H1 (cell line): ENCODE data around the gene NLRP11. TPM values are rescaled to one million over a fixed set of nuclear protein-coding genes. Genes with fewer than 3 reads are reported as not detected.

Experiments
- polyA plus RNA-seq, 7 experiments: library from polyadenylated mRNA; depleted of rRNA in 3 of 7; stranded (reverse) in 5 of 7; unstranded in 2 of 7; fragments of >200 nt in 5 of 7; fragments of 200-250 nt in 2 of 7; gene quantifications; 1 replicate in 5 of 7; 2 replicates in 1 of 7; 4 replicates in 1 of 7; pipeline versions ENCODE4 v1.2.1 to v1.2.3, GENCODE V29; 2011 to 2013; ENCODE audit warnings: missing spikeins in 2 of 7, mixed read lengths in 2 of 7
- total RNA-seq: library from RNA; stranded (reverse); fragmentation: NEBNext Ultra II Directional; extraction: Animal tissue kit (Norgen Biotek cat#: 25700); gene quantifications from 2 replicates; pipeline ENCODE4 v1.2.1, GENCODE V29; 2021
- TF ChIP-seq, protein P1 (sequence below): IDR thresholded peaks from 2 replicates; pipeline ENCODE4 v1.6.1; 2011; ENCODE audit warnings: low read length, improper control_type of control experiment

Gene NLRP11
- total and polyA plus RNA-seq, 2 of the 8 experiments (the other 6 are each of a cell fraction or from before 2014, with no cell fraction given): not detected

DNA sequence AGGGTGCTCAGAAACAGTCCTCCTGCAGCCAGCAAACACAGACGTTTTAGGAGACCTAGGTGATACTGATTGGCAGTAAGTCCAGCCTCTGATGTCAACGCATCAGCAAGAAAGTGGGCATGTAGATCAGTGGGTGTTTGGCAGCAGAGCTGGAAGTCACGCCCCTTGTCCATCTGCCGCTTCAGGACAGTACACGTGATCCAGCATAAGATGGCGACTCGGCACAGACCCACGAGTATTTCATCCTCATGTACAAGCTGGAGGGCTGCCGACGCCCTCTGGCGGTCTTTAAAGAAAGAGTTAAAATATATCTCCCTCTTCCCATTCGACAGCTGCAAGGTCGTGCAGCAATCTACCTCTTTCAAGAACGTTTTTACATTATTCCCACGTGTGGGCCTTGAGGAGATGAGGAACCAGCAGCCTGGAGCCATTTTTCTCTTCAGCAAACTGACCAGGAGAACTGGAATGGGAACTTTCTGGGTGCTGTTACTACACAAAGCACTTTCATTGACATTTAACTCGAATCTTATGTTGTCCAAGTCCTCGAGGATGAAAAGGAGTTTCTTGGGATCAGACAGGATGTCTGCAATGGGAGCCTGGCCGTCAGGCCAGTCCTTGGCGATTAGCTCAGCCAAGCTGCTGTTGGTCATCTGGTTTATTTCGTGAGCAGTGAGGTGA is 22.3 kb downstream of the NLRP11 start (continued):
- TF ChIP-seq, protein P1, sequence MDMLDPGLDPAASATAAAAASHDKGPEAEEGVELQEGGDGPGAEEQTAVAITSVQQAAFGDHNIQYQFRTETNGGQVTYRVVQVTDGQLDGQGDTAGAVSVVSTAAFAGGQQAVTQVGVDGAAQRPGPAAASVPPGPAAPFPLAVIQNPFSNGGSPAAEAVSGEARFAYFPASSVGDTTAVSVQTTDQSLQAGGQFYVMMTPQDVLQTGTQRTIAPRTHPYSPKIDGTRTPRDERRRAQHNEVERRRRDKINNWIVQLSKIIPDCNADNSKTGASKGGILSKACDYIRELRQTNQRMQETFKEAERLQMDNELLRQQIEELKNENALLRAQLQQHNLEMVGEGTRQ: peak; percentile 66
